H9 (cell line): ENCODE measurements around the gene CCDC7. TPM values are rescaled to one million over a fixed set of nuclear protein-coding genes. Genes with fewer than 3 reads are reported as not detected.

Source experiments
- DNase-seq: peaks from one replicate; pipeline ENCODE4 v3.0.0-alpha.2; 2017
- H2AFZ ChIP-seq: one replicate; pipeline ENCODE4 v1.6.1; 2013; ENCODE audit warnings: mild to moderate bottlenecking, low read length, control low read depth, moderate library complexity
- H2AK5ac ChIP-seq: 2 replicates; pipeline ENCODE4 v1.6.1; 2013; ENCODE audit warnings: low read length, control low read depth, mixed read lengths; ENCODE audit not compliant: insufficient read length
- H2BK120ac ChIP-seq: one replicate; pipeline ENCODE4 v1.6.1; 2013; ENCODE audit warnings: low read depth, mild to moderate bottlenecking, low read length, control low read depth, inconsistent platforms; ENCODE audit not compliant: poor library complexity, severe bottlenecking
- H2BK12ac ChIP-seq: 2 replicates; pipeline ENCODE4 v1.6.1; 2013; ENCODE audit warnings: low read length, control low read depth, mixed read lengths, low read depth; ENCODE audit not compliant: insufficient read length
- H2BK15ac ChIP-seq: 2 replicates; pipeline ENCODE4 v1.6.1; 2013; ENCODE audit warnings: low read depth, low read length, control low read depth
- H2BK20ac ChIP-seq: one replicate; pipeline ENCODE4 v1.6.1; 2013; ENCODE audit warnings: low read depth, mild to moderate bottlenecking, low read length, control low read depth, inconsistent platforms; ENCODE audit not compliant: poor library complexity, severe bottlenecking
- H2BK5ac ChIP-seq: 2 replicates; pipeline ENCODE4 v1.6.1; 2013; ENCODE audit warnings: low read length, control low read depth, mixed read lengths; ENCODE audit not compliant: insufficient read length
- H3K14ac ChIP-seq: 2 replicates; pipeline ENCODE4 v1.6.1; 2013; ENCODE audit warnings: low read length, control low read depth; ENCODE audit not compliant: insufficient read depth
- H3K18ac ChIP-seq: 2 replicates; pipeline ENCODE4 v1.6.1; 2013; ENCODE audit warnings: low read depth, mild to moderate bottlenecking, mixed read lengths, low read length, control low read depth; ENCODE audit not compliant: insufficient read length
- H3K23ac ChIP-seq: 2 replicates; pipeline ENCODE4 v1.6.1; 2013; ENCODE audit warnings: low read length, control low read depth, mixed read lengths, low read depth; ENCODE audit not compliant: insufficient read length
- H3K23me2 ChIP-seq: 2 replicates; pipeline ENCODE4 v1.6.1; 2013; ENCODE audit warnings: low read depth, mild to moderate bottlenecking, mixed read lengths, low read length, control low read depth; ENCODE audit not compliant: insufficient read length, poor library complexity, severe bottlenecking
- H3K27ac ChIP-seq: 2 replicates; pipeline ENCODE4 v1.5.1; 2013; ENCODE audit warnings: low read length, control low read depth, mixed read lengths, low read depth; ENCODE audit not compliant: insufficient read length
- H3K27me3 ChIP-seq: 2 replicates; pipeline ENCODE4 v1.6.1; 2013; ENCODE audit warnings: low read length, control low read depth, inconsistent platforms; ENCODE audit not compliant: insufficient read depth
- H3K4ac ChIP-seq: 2 replicates; pipeline ENCODE4 v1.6.1; 2013; ENCODE audit warnings: low read depth, mild to moderate bottlenecking, control low read depth, inconsistent platforms, low read length, moderate library complexity
- H3K4me1 ChIP-seq: 2 replicates; pipeline ENCODE4 v1.6.1; 2013; ENCODE audit warnings: low read length, control low read depth, inconsistent platforms; ENCODE audit not compliant: insufficient read depth
- H3K4me2 ChIP-seq: 2 replicates; pipeline ENCODE4 v1.6.1; 2013; ENCODE audit warnings: low read length, control low read depth, mixed read lengths; ENCODE audit not compliant: insufficient read length, insufficient read depth
- H3K56ac ChIP-seq: 2 replicates; pipeline ENCODE4 v1.6.1; 2013; ENCODE audit warnings: low read depth, mild to moderate bottlenecking, mixed read lengths, low read length, control low read depth; ENCODE audit not compliant: insufficient read length
- H3K79me1 ChIP-seq: 2 replicates; pipeline ENCODE4 v1.6.1; 2013; ENCODE audit warnings: low read depth, mild to moderate bottlenecking, moderate library complexity, low read length, control low read depth, inconsistent platforms; ENCODE audit not compliant: insufficient read depth, poor library complexity, severe bottlenecking
- H3K79me2 ChIP-seq: 2 replicates; pipeline ENCODE4 v1.6.1; 2013; ENCODE audit warnings: low read length, control low read depth, inconsistent platforms; ENCODE audit not compliant: insufficient read depth
- H3K9ac ChIP-seq: 2 replicates; pipeline ENCODE4 v1.6.1; 2013; ENCODE audit warnings: low read length, control low read depth, mixed read lengths; ENCODE audit not compliant: insufficient read length; ENCODE audit errors: extremely low read depth
- H3K9me3 ChIP-seq: one replicate; pipeline ENCODE4 v1.6.1; 2013; ENCODE audit warnings: low read depth, low read length, inconsistent platforms; ENCODE audit not compliant: control insufficient read depth
- H3T11ph ChIP-seq: one replicate; pipeline ENCODE4 v1.6.1; 2013; ENCODE audit warnings: mild to moderate bottlenecking, low read length, control low read depth, inconsistent platforms
- H4K20me1 ChIP-seq: one replicate; pipeline ENCODE4 v1.6.1; 2013; ENCODE audit not compliant: control insufficient read depth, insufficient read length, insufficient read depth
- H4K5ac ChIP-seq: 2 replicates; pipeline ENCODE4 v1.6.1; 2013; ENCODE audit warnings: low read depth, mild to moderate bottlenecking, mixed read lengths, low read length, control low read depth; ENCODE audit not compliant: insufficient read length
- H4K8ac ChIP-seq: replicated peaks from 2 replicates; pipeline ENCODE4 v1.6.1; 2013; ENCODE audit warnings: low read length, control low read depth, mixed read lengths, low read depth; ENCODE audit not compliant: insufficient read length
- H4K91ac ChIP-seq: 2 replicates; pipeline ENCODE4 v1.6.1; 2013; ENCODE audit warnings: low read depth, mild to moderate bottlenecking, moderate library complexity, mixed read lengths, low read length, control low read depth; ENCODE audit not compliant: insufficient read length
- H3K27ac Mint-ChIP-seq, 3 experiments: 2 replicates in 2 of 3; 3 replicates in 1 of 3; pipeline ENCODE4 v1.8.0; 2020 to 2021; ENCODE audit warnings: mixed read lengths in 3 of 3, mild to moderate bottlenecking in 1 of 3, moderate library complexity in 1 of 3
- H3K27me3 Mint-ChIP-seq: 2 replicates; pipeline ENCODE4 v1.8.0; 2021; ENCODE audit warnings: low read depth, mild to moderate bottlenecking, moderate library complexity, mixed read lengths
- H3K36me3 Mint-ChIP-seq, 3 experiments: 2 replicates in 2 of 3; 3 replicates in 1 of 3; pipeline ENCODE4 v1.8.0; 2020 to 2021; ENCODE audit warnings: low read depth in 3 of 3, mixed read lengths in 3 of 3; ENCODE audit not compliant: insufficient read depth in 1 of 3
- H3K4me1 Mint-ChIP-seq, 2 experiments: 2 replicates each; pipeline ENCODE4 v1.8.0; 2020; ENCODE audit warnings: mixed read lengths in 2 of 2
- H3K4me3 Mint-ChIP-seq, 2 experiments: 2 replicates in 1 of 2; 3 replicates in 1 of 2; pipeline ENCODE4 v1.8.0; 2020 to 2021; ENCODE audit warnings: mild to moderate bottlenecking in 2 of 2, mixed read lengths in 2 of 2, moderate library complexity in 1 of 2
- H3K9me3 Mint-ChIP-seq, 2 experiments: 2 replicates in 1 of 2; 3 replicates in 1 of 2; pipeline ENCODE4 v1.8.0; 2020; ENCODE audit warnings: mild to moderate bottlenecking in 2 of 2, mixed read lengths in 2 of 2, moderate library complexity in 1 of 2
- CTCF ChIP-seq: fragments of 200-600 bp; sonication (generic); conservative IDR thresholded peaks from 3 replicates; pipeline ENCODE4 v1.8.0; 2021; ENCODE audit warnings: antibody characterized with exemption, mild to moderate bottlenecking
- WGBS: extraction: QIAGEN DNeasy Blood & Tissue Kit; methylation state at CpG from one replicate; pipeline ENCODE4 v1.1.7; 2013; ENCODE audit warnings: missing lambda C conversion rate, low lambda C conversion rate, mixed read lengths; ENCODE audit not compliant: insufficient read length; ENCODE audit errors: extremely low coverage; 5-methylcytosine and 5-hydroxymethylcytosine counted together
- total RNA-seq: library from RNA; stranded (reverse); gene quantifications from 2 replicates; pipeline ENCODE4 v1.2.1, GENCODE V29; 2021

The CCDC7 gene
- total RNA-seq, 1 experiment from 2014 or later, result 1.6 TPM

- no peak overlapping the region for H2BK5ac ChIP-seq
- H4K5ac ChIP-seq, result no peak overlapping the region
- no peak overlapping the region for H3K14ac ChIP-seq
- Mint-ChIP-seq H3K36me3 (no peaks in the 10 kb centered on the region), H3K27ac (no peak overlapping the region), H3K4me3 (no peak overlapping the region), H3K4me1 (no peaks in the 10 kb centered on the region), H3K9me3 (no peaks in the 10 kb centered on the region), H3K27me3 (peaks cover 4% of the 10 kb centered on the region)
- H4K20me1 ChIP-seq, result no peaks in the 10 kb centered on the region
- H3K23me2 ChIP-seq, result no peaks in the 10 kb centered on the region
- no peak overlapping the region for H3K4ac ChIP-seq
- H2BK120ac ChIP-seq, result no peak overlapping the region
- H2BK12ac ChIP-seq, result no peak overlapping the region
- no peak for TF ChIP-seq CTCF
- H4K8ac ChIP-seq, result no peak overlapping the region
- H3T11ph ChIP-seq, result no peak overlapping the region
- no CpG with 5 or more reads among the region's 3 CpGs for WGBS
- no peaks in the 10 kb centered on the region for H3K27me3 ChIP-seq
- H3K9ac ChIP-seq, result no peak overlapping the region
- no peak overlapping the region for H4K91ac ChIP-seq
- no peak overlapping the region for H3K18ac ChIP-seq
- no peaks in the 10 kb centered on the region for H3K9me3 ChIP-seq
- no peak overlapping the region for H3K56ac ChIP-seq
- H3K23ac ChIP-seq, result no peak overlapping the region
- H2BK15ac ChIP-seq, result no peak overlapping the region
- H3K4me2 ChIP-seq, result no peak overlapping the region
- no peak overlapping the region for H2BK20ac ChIP-seq
- H2AFZ ChIP-seq, result no peak overlapping the region
- no peak overlapping the region for H2AK5ac ChIP-seq
- H3K27ac ChIP-seq, result no peak overlapping the region
- no peaks in the 10 kb centered on the region for H3K79me2 ChIP-seq
- H3K4me1 ChIP-seq, result no peaks in the 10 kb centered on the region
- no peak for DNase-seq
- H3K79me1 ChIP-seq, result no peaks in the 10 kb centered on the region
Measured at GRCh38 chr10:32409741-32410140, 36.2 kb upstream of the CCDC7 start.
